Fibroblast of the conjunctiva (primary cell): ENCODE measurements around the gene SYMPK.

ENCODE experiments used
- DNase-seq: peaks from one replicate; pipeline ENCODE4 v3.0.0-alpha.2; 2010; ENCODE audit warnings: low read depth

The SYMPK gene

DNA sequence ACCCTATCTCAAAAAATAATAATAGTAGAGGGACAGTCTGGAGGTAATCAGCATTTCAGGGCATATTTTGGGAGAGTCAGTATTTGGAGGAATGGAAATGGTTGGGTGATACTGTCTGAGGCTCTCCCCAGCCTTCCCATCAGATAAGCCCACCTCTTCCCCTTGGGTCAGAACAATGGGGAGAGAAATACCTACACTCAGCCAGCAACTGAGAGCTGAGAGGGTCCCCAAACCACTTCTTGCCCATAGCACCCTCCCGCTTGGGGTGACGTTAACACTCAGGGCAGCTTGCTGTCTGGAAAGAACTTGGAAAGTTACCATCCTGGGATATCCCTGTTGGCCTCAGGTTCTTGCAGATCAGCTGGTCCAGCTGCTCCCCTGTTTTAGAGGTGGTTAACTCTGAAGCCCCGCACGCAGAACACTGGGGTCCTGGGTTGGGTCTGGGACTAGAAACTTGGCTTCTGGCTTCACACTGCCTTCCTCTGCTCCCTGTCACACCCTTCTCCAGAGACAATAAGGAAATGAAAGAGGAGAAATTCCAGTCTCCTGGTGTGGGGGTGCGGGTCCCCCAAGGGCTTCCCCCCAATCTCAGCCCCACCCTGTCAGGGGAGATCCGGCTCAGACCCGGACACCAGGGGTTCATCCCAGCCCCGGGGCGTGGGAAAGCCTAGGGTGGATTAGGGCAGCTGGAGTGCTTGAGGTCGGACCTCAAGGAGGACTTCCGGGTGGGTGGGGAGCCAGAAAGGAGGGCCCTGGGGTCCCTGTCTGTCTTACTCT is 3.6 kb upstream of the SYMPK start:
- no peak for DNase-seq

DNA sequence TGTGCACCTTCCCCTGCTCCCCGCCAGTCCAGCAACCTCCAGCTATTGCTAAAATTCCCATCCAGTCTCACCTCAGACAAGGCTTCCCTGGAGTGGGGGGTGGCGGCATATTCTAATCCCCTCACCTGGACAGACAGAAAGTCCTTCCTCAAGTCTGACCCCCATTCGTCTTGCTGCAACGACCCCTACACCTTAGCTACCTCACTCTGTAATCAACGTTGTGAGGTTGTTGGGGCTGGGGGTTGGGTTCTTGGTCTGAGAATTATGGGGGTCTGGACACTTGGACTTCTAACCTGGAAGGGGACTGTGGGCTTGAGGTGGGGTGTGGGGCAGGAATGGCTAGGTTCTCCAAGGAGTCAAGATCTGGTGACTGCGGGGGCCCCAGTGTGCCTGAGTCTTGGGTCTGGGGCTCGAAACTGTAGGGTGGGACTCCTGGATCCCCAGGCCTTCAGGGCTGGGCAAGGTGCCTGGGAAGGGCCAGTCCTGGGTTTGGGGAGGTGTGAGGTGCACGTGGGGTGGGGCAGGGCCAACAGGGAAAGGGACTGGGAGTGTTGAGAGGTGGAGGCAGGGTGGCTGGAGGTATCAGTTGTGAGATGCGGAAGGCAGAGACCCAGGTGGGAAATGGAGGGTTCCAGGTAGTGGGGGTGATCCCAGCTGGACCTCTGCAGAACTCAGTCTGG is 2.5 kb upstream of the SYMPK start:
- no peak for DNase-seq

DNA sequence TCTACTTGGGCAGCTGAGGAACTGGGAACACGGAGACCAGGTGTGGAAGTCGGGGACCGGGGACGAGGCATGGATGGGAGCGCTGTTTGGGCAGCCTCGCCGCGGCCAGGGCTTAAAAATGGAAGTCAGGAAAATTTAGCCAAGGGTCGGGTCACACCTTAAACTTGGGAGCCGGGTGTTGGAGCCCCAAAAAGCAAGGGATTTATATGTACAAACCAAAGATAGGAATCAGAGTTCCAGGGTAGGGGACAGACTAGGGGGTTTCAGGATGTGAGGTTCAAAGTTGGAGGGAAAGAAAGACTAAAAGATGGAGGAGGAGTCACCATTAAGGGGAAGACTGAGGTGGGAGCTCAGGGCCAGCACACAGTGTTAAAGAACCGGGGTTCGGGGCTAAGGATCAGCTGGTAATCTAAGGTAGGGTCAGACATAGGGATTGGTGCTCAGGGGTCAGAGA is 1.7 kb upstream of the SYMPK start:
- DNase-seq, result no peak

DNA sequence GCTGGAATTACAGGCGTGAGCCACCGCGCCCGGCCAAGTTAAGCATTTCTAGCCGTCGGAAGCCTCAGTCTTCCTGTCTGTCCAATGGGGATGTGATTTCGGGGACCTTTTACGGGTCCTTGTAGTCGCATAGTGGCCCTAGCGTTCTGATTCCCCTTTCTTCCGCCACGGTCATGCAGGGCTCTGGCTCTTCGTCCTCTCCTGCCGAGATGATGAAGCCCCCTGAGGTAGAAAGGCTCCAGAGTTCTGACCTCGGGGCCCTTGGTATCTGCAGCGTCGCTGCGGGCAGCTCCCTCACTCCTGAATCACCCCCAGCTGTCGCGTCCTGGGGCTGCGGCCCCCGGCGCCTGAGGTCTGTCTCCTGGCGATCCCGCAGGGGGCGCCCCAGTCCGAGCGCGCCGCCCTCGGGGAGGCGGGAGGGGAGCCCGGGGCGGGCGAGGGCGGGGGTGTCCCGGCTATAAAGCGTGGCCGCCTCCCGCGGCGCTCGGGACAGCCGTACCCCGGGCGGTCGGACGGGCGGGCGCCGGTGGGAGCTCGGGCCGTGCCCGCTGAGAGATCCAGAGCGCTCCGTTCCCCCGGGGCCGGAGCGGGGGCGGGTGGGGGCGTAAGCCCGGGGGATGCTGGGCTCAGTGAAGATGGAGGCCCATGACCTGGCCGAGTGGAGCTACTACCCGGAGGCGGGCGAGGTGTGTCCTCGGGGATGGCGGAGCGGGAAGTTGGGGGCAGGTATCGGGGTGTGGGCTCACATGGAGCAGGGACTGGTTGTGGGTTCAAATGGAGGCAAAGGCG is 1.1 kb upstream of the SYMPK start, which contains the start of gene FOXA3:
TSS of gene FOXA3 (plus strand) at position 487 of the 789 bp plus-strand sequence. CDS start at position 618, 131 bp downstream.
- DNase-seq, result no peak

DNA sequence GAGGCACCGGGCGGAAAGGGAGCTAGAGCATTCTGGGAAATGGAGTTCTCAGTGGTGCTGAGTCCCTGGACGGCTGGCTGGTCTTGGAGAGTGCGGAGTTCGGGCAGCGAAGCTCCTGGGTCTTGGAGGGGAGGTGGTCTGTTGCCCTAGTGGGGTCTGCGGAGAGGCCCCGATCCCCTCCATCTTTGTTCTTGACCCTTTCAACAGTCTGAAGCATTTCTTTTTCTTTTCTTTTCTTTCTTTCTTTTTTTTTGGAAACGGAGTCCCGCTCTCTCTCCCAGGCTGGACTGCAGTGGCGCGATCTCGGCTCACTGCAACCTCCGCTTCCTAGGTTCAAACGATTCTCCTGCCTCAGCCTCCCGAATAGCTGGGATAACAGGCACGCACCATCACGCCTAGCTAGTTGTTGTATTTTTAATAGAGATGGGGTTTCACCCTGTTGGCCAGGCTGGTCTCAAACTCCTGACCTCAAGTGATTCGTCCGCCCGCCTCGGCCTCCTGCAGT is 440 bp upstream of the SYMPK start:
- DNase-seq, result no peak

DNA sequence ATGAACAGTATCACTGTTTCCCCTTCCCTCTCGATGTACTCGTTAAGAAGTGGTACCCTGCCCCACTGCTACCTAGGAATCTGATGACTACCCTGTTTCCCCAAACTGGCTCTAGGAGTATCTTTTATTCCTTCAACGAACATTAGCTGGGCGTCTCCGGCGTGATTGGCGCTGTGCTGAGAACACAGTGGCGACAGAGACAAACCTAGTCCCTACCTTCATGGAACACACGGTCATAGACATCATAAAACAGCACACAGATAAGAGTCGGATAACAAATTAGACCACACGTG is 730 bp downstream of the SYMPK start:
- no peak for DNase-seq

DNA sequence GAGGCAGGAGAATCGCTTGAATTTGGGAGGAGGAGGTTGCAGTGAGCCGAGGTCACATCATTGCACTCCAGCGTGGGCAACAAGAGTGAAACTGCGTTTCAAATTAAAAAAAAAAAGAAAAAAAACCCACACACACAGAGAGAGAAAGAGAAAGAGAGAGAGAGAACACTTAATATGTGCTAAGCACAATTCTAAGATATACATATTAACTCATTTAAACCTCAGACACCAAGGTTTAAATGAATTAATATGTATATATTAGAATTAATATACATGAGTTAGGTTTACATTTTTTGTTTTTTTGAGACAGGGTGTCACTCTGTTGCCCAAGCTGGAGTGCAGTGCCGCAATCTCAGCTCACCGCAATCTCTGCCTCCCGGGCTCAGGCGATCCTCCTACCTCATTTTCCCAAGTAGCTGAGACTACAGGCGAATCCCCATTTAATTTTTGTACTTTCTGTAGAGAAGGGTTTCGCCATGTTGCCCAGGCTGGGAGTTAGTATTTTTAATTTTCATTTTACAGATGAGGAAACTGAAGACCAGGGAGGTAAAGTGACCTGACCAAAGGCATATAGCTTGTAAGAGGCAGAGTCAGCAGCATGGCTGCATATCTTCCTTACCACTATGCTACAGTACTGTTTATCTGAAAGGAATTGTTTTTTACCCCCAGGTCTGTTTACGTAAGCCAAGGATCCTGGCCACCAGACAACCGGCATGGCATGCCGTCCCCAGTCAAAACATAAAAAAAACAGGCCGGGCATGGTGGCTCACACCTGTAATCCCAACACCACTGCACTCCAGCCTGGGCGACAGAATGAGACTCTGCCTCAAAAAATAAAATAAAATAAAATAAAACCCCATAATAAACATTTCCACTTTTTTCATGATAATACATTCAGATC is 2.3 kb downstream of the SYMPK start:
- DNase-seq, result no peak

DNA sequence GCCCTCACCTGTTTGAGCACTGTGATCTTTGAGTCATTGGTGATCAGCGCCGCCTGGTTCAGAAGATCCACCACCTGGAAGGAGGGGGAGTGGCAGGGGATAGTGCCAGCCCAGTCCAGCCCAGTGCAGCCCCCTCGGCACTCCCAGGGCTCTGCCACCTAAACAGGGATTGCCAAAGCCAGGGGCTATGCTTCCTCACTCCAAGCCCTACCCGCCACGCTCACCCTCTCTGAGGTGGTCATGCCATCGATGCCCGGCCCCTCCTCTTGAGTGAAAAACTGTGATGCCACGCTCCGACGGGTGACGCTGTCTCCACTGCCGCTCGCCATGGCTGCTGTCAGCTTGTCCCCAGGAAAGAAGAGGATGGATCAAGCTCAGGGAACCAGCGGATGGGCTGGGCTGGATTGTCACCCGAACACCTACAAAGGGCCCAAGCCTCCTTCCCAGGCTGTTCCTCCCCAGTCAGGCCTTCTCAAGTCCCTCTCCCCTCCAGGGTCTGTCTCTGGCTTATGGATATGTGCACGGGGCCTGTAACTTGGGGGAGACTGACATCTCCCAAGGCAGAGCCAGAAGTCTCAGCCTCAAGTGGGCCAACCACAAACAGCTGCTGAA is 8.7 kb downstream of the SYMPK start:
- DNase-seq, result no peak

DNA sequence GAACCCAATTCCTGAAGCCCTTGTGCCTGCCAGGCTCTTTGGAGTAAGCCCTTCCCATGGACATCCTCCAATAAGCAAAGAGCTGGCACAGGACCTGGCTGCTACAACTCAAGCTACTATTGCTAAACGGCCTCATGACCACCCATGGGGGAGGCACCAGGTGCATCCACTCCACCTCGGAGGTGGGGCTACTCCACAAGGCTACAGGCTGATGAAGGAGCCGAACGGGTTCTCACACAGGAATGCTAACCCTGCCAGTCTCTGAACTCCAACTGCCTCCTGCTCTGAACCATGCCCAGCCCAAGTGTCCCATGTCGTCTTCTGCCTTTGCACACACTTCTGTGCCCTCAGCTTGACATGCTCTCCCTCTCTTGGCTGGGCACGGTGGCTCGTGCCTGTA is 10.0 kb downstream of the SYMPK start:
- DNase-seq, result no peak

DNA sequence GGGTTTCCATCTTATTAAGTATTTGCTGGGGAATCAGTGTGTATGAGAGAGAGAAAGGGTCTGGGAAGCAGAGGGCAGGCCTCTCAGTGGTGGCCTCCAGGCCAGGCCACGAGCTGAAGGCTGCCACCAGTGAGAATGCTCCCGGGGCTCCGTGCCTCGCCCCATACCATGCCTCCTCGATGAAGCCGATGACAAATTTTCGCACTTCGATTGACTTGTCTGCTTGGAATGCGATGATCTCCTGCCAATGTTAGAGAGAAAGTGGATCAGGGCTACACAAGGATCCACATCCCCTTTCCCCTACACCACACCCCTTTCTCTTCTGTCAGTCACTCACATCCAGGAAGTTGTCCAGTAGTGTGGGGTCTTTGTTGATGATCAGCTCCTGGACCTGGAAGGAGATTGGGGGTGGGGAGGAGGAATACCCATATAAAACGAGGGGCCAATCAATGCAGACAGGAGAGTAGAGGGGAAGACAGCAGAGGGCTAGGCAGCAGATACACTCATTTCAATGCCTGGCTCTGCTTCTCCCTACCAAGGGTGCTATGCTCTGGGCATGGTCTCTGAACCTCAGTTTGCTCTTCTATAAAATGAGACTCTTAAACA is 10.7 kb downstream of the SYMPK start:
- no peak for DNase-seq

DNA sequence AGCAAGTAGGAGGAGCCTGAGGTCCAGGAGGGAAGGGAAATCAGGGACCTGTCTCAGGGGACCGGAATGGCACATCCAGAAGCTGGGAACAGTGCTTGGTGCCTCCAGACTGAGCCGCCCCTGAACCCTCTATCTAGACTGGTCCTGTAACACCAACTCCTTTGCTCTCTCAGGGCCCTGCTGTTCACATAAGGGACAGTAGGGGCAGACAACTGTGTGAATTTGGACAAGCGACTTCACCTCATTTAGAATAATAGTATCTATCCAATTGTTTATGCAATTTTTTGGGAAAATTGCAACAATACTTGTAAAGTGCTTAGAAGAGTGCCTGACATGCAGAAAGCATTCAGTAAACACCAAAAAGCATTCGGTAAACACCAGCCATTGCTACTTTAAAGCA is 14.0 kb downstream of the SYMPK start:
- DNase-seq, result no peak

DNA sequence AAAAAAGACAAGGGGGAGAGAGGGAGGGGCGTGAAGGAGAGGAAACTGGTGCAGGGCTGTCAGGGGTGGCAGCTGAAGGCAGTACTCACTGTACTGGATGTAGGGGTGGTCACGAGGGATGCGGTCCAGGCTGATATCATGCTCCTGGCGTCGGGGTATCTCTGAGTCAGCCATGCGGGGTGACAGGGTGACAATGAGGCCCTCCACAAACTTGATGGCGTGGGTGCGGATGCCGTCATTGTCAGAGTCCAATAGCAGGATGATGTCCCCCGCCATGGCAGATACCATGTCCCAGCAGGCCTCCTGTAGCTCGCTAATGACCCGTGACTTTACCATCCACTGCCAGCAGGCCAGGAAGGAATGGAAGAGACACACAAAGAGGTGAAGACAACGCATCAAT is 15.3 kb downstream of the SYMPK start:
- DNase-seq, result no peak

DNA sequence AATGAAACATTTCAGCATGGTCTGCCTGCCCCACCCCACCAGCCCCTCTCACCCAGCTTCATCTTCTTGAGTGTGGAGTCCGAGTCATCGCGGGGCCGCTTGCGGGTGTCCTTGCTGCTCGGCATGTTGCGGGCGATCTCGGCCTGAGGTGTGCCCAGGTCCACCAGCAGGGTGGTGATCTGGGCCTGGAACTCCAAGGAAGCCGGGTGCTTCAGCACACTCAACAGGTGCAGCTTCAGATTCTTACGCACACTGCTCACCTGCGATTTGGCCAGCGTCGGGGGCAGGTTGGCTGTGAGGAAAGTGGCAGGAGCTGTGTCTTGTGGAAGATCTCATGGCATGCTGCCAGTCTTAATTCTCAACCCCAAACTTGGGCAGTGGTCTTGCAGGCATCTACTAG is 20.7 kb downstream of the SYMPK start:
- DNase-seq, result no peak

DNA sequence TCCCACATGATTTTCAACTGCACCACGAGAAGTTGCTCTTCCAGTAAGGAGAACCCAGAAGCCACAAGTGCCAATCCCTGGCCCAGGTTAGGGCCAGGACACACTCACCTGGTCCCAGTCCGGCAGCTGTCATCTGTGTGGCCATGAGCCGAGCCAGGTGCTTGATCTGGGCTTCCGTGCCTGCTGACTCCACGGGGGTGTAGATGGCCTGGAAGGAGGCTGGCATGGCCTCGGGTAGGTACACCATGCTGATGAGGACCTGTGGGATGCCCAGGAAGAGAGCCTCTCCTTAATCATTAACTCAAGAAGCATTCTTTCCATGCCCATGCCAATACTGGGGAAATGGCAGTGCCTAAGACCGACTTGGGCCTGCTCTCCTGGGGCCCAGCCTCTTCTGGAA is 28.0 kb downstream of the SYMPK start:
- DNase-seq, result no peak

DNA sequence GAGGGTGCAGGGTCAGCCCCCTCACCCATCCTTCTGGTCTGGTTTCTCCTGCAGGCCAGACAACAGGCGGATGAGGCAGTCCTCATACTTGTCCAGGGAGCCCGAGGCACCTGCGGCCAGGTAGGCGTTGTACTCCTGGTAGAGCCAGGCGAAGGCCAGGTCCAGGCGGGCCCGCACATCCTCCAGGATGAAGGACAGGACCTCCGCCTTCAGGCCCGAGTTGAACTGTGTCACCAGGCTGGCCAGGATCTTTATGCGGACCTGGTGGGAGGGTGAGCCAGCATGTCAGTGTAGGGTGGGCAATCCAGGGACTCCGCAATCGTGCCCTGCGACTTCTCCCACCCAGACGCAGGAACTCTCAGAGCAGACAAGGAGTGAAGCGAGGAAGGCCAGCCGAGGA is 34.0 kb downstream of the SYMPK start:
- no peak for DNase-seq

DNA sequence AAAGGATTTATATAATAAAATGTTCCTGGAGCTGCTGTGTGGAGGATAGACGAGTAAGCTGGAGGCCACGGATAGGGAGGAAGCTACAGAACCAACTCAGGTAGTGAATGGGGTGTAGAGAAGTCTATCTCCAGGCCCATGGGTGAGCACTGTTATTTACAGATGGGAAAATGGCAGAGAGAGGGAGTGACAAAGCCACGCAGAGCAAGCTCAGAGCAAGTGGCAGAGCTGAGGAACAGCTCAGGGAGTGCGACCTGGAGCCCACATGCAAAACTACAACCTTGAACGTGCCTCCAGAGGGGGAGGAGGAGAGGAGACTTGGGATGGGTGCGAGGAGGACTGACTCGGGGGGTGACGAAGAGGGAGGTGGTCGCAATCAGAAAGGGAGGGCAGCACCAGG is 34.4 kb downstream of the SYMPK start:
- no peak for DNase-seq

DNA sequence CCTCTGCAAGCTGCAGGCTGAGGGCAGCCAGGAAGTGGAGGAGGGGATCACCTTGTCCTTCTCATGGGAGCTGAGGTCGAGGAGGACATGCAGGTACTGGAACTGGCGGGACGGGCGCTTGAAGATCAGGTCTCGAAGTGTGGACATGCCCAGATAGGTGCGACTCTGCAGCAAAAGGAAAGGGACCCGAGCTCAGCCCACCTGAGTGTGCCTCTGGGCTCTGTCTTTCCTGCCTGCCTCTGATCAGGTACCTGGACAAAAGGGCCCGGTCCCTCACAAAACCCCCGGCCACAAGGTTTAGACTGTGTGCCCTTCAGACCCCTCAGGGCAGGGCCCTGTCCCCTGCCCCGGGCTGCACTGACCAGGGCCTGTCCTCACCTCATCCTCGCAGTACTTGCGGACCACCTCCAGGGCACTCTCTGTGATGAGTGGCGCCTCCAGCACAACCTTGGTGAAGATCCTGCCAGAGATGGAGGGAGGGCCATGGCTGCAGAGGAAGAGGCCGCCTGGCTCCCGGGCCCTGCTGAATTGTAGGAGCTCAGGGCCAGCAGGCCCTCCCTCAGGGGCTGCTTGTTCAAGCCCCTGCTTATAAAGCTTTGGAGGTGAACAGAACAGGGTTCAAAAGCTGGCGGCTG is 35.4 kb downstream of the SYMPK start:
- DNase-seq, result no peak

DNA sequence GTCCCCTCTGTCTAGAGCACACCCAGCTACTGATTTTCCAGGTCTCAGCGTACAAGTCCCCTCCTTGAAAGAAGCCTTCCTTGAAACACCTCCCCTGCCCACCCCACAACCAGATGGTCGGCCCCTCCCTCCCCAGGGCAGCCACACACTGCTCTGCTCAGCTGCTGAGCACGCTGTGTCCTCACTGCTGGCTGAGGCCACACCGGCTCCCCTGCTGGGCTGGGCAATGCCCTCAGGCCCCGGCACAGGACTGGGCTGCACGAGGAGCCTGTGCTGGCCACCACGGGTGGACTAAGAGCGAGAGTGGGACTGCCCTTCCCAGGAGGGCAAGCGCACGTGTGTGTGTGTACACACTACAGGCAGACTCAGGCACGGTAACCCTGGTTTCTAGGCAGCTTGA is 36.0 kb downstream of the SYMPK start:
- no peak for DNase-seq

DNA sequence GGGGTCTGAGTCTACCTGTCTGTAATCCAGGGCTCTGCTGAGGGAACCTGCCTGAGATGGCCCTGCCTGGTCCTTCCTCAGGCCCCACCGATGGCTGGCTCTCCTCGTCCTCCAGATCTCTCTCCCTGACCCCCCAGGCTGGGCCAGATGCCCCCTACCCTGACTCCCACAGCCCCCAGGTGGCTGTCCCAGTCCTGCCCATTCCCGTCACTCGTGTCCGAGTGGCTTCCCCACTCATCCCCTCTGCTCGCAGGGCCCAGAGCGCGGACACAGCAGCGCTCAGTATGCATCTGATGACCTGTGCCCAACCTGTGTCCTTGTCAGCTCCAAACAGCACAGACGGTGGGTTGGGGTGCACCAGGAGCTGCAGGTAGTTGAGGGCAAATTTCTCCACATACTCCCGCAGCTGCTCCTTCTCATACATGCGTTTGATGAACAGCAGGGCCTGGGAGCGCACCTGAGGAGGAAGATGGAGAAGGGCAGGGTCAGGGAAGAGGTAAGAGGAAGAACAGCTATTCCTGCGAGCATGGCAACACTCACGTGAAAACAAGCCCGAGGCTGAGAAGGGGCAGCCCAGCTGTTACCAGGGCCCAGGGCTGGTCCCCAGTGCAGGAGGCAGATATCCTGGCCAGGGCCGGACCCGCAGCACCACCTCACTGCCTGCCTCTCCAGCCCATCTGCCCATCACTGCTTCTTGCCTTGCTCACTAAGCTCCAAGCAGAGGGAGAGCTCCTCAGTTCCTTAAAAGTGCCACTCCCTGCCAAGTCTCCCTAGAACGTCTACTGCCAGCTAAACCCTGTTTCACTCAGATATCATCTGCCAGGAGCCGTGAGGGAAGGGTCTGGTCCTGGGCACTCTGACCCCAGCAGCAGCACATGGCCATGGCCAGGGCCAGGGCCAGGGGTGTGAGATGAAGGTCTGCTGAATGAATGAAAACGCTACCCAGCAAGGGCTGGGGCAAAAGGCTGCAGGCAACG is 36.7 kb downstream of the SYMPK start:
- DNase-seq, result no peak
